HepG2 (cell line): Measurements from ENCODE around the gene NELFCD. TPM values are rescaled to one million over a fixed set of nuclear protein-coding genes. Genes with fewer than 3 reads are reported as not detected.
A peak's percentile ranks its signal among the peaks of the same experiment; 100 is the strongest.

Source experiments
- BATF2 ChIP-seq: sonication (generic); formaldehyde crosslinking; IDR thresholded peaks from 2 replicates; pipeline ENCODE4 v1.8.0; 2022; ENCODE audit warnings: mild to moderate bottlenecking, missing genetic modification reagents, moderate library complexity
- BRCA1 ChIP-seq: sonication (generic); formaldehyde crosslinking; IDR thresholded peaks from 2 replicates; pipeline ENCODE4 v1.4.0; 2020; ENCODE audit warnings: missing genetic modification reagents
- CENPX ChIP-seq: sonication (generic); formaldehyde crosslinking; IDR thresholded peaks from 2 replicates; pipeline ENCODE4 v1.9.0; 2021; ENCODE audit warnings: mild to moderate bottlenecking, missing genetic modification reagents, moderate library complexity
- HNRNPH1 ChIP-seq: fragments of 200-400 bp; formaldehyde crosslinking; optimal IDR thresholded peaks from 2 replicates; pipeline ENCODE3; 2017; ENCODE audit warnings: mild to moderate bottlenecking, low read depth, low read length
- KLF13 ChIP-seq: sonication (generic); formaldehyde crosslinking; IDR thresholded peaks from 2 replicates; pipeline ENCODE4 v1.4.0; 2020; ENCODE audit warnings: mild to moderate bottlenecking, missing genetic modification reagents
- MAF1 ChIP-seq: sonication (generic); formaldehyde crosslinking; IDR thresholded peaks from 2 replicates; pipeline ENCODE4 v1.5.0; 2020; ENCODE audit warnings: missing genetic modification reagents, borderline replicate concordance
- NFE2 ChIP-seq: sonication (generic); formaldehyde crosslinking; IDR thresholded peaks from 2 replicates; pipeline ENCODE4 v1.4.0; 2020; ENCODE audit warnings: missing genetic modification reagents
- NFRKB ChIP-seq: fragments of 450-650 bp; IDR thresholded peaks from 2 replicates; pipeline ENCODE4 v1.6.1; 2017
- RAD21 ChIP-seq: fragments of 450-650 bp; formaldehyde crosslinking; IDR thresholded peaks from 2 replicates; pipeline ENCODE4 v1.5.0; 2020; ENCODE audit warnings: mild to moderate bottlenecking
- SIN3A ChIP-seq: IDR thresholded peaks from 2 replicates; pipeline ENCODE4 v1.6.1; 2011; ENCODE audit warnings: low read depth, mild to moderate bottlenecking, control low read depth, low read length, borderline replicate concordance
- SMAD3 ChIP-seq: sonication (generic); formaldehyde crosslinking; IDR thresholded peaks from 2 replicates; pipeline ENCODE4 v1.4.0; 2020; ENCODE audit warnings: missing genetic modification reagents
- SNRNP70 ChIP-seq: fragments of 200-400 bp; formaldehyde crosslinking; IDR thresholded peaks from 2 replicates; pipeline ENCODE4 v1.6.1; 2017; ENCODE audit warnings: mild to moderate bottlenecking, low read depth, low read length, moderate library complexity
- TBX3 ChIP-seq: fragments of 450-650 bp; IDR thresholded peaks from 2 replicates; pipeline ENCODE4 v1.6.1; 2017; ENCODE audit warnings: antibody characterized with exemption, mild to moderate bottlenecking, inconsistent platforms, borderline replicate concordance
- TERF1 ChIP-seq: sonication (generic); formaldehyde crosslinking; IDR thresholded peaks from 2 replicates; pipeline ENCODE4 v1.8.0; 2022; ENCODE audit warnings: mild to moderate bottlenecking, missing genetic modification reagents, moderate library complexity
- XBP1 ChIP-seq: sonication (generic); formaldehyde crosslinking; IDR thresholded peaks from 2 replicates; pipeline ENCODE4 v1.5.0; 2020; ENCODE audit warnings: missing genetic modification reagents
- ZHX1 ChIP-seq: sonication (generic); formaldehyde crosslinking; IDR thresholded peaks from 2 replicates; pipeline ENCODE4 v1.8.1; 2022; ENCODE audit warnings: low read depth, mild to moderate bottlenecking, missing genetic modification reagents
- ZNF331 ChIP-seq: sonication (generic); formaldehyde crosslinking; IDR thresholded peaks from 2 replicates; pipeline ENCODE4 v1.4.0; 2020; ENCODE audit warnings: missing genetic modification reagents
- ZNF431 ChIP-seq: sonication (generic); formaldehyde crosslinking; IDR thresholded peaks from 2 replicates; pipeline ENCODE4 v1.9.0; 2022; ENCODE audit warnings: missing genetic modification reagents, low read depth, mild to moderate bottlenecking, borderline replicate concordance
- ZNF556 ChIP-seq: sonication (generic); formaldehyde crosslinking; IDR thresholded peaks from 2 replicates; pipeline ENCODE4 v1.4.0; 2020; ENCODE audit warnings: mild to moderate bottlenecking, missing genetic modification reagents, borderline replicate concordance
- ZNF639 ChIP-seq: conservative IDR thresholded peaks from 2 replicates; pipeline ENCODE4 v1.6.1; 2018; ENCODE audit warnings: missing genetic modification reagents
- ZNF747 ChIP-seq: sonication (generic); formaldehyde crosslinking; IDR thresholded peaks from 2 replicates; pipeline ENCODE4 v1.8.1; 2023; ENCODE audit warnings: missing genetic modification reagents, mild to moderate bottlenecking, borderline replicate concordance
- polyA plus RNA-seq, 8 experiments: library from polyadenylated mRNA; depleted of rRNA in 3 of 8; stranded (reverse) in 7 of 8; unstranded in 1 of 8; fragments of >200 nt; fragmentation: Illumina TruSeq in 4 of 8; extraction: Trizol in 4 of 8; gene quantifications; 2 replicates each; pipeline versions ENCODE4 v1.2.1 to v1.2.3, GENCODE V29; 2011 to 2016; ENCODE audit warnings: low read depth in 4 of 8, missing spikeins in 1 of 8, mixed read lengths in 1 of 8; ENCODE audit not compliant: insufficient read depth in 1 of 8
- total RNA-seq, 5 experiments: library from RNA; depleted of rRNA; stranded (reverse); fragments of >200 nt; fragmentation: Illumina TruSeq; extraction: Trizol; gene quantifications; 2 replicates each; pipeline ENCODE4 v1.2.3, GENCODE V29; 2016; ENCODE audit warnings: low read depth in 1 of 5
- TF ChIP-seq, protein P1 (sequence below): sonication (generic); formaldehyde crosslinking; IDR thresholded peaks from 2 replicates; pipeline ENCODE4 v1.4.0; 2020; ENCODE audit warnings: missing genetic modification reagents

NELFCD gene
- total and polyA plus RNA-seq, 2 of the 13 experiments (the other 11 are each of a cell fraction or from before 2014, with no cell fraction given): 159 to 203 TPM

GRCh38 chr20:58980711-58981627, at the start of gene NELFCD (continued):
- TF ChIP-seq ZHX1 (CRISPR knock-in tag): no peak
- TF ChIP-seq, protein P1, sequence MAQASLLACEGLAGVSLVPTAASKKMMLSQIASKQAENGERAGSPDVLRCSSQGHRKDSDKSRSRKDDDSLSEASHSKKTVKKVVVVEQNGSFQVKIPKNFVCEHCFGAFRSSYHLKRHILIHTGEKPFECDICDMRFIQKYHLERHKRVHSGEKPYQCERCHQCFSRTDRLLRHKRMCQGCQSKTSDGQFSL: peak; percentile 59; the same call in 1 of the 2 replicates
- TF ChIP-seq NFRKB: no peak
- no peak for TF ChIP-seq BATF2 (CRISPR knock-in tag)
- no peak; the same call in 1 of the 2 replicates for TF ChIP-seq XBP1 (CRISPR knock-in tag)
- TF ChIP-seq HNRNPH1: no peak
- peak; percentile 76; the same call in 1 of the 2 replicates for TF ChIP-seq ZNF431 (CRISPR knock-in tag)
- peak; percentile 32; the same call in 1 of the 2 replicates for TF ChIP-seq ZNF747 (CRISPR knock-in tag)
- TF ChIP-seq NFE2 (CRISPR knock-in tag): no peak
- TF ChIP-seq SNRNP70: no peak
- TF ChIP-seq TBX3: no peak
- TF ChIP-seq SIN3A: peak; percentile 68; the same call in 1 of the 2 replicates
- 0 out of 2 replicates have a peak, but pooled peaks have one; percentile 82 for TF ChIP-seq BRCA1 (CRISPR knock-in tag)
- no peak for TF ChIP-seq MAF1 (CRISPR knock-in tag)
- TF ChIP-seq KLF13 (CRISPR knock-in tag): no peak; the same call in 1 of the 2 replicates
- peak; percentile 83 for TF ChIP-seq ZNF639 (CRISPR knock-in tag)
- TF ChIP-seq TERF1 (CRISPR knock-in tag): no peak
- peak; percentile 38 for TF ChIP-seq RAD21
- peak; percentile 11 for TF ChIP-seq ZNF556 (CRISPR knock-in tag)
- TF ChIP-seq ZNF331: peak; percentile 79
- peak; percentile 79; the same call in 1 of the 2 replicates for TF ChIP-seq SMAD3
- TF ChIP-seq CENPX (CRISPR knock-in tag): no peak
